VCaP (cell line): Measurements from ENCODE around the gene TLR1.
A peak's percentile ranks its signal among the peaks of the same experiment; 100 is the strongest.

Source experiments
- H3K27ac ChIP-seq: fragments of 450-650 bp; 2 replicates; pipeline ENCODE4 v1.5.1; 2017
- TF ChIP-seq, protein P1 (sequence below): fragments of 450-650 bp; conservative IDR thresholded peaks from 2 replicates; pipeline ENCODE4 v1.5.1; 2017; ENCODE audit warnings: mild to moderate bottlenecking, moderate library complexity

TLR1 gene, protein sequence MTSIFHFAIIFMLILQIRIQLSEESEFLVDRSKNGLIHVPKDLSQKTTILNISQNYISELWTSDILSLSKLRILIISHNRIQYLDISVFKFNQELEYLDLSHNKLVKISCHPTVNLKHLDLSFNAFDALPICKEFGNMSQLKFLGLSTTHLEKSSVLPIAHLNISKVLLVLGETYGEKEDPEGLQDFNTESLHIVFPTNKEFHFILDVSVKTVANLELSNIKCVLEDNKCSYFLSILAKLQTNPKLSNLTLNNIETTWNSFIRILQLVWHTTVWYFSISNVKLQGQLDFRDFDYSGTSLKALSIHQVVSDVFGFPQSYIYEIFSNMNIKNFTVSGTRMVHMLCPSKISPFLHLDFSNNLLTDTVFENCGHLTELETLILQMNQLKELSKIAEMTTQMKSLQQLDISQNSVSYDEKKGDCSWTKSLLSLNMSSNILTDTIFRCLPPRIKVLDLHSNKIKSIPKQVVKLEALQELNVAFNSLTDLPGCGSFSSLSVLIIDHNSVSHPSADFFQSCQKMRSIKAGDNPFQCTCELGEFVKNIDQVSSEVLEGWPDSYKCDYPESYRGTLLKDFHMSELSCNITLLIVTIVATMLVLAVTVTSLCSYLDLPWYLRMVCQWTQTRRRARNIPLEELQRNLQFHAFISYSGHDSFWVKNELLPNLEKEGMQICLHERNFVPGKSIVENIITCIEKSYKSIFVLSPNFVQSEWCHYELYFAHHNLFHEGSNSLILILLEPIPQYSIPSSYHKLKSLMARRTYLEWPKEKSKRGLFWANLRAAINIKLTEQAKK

DNA sequence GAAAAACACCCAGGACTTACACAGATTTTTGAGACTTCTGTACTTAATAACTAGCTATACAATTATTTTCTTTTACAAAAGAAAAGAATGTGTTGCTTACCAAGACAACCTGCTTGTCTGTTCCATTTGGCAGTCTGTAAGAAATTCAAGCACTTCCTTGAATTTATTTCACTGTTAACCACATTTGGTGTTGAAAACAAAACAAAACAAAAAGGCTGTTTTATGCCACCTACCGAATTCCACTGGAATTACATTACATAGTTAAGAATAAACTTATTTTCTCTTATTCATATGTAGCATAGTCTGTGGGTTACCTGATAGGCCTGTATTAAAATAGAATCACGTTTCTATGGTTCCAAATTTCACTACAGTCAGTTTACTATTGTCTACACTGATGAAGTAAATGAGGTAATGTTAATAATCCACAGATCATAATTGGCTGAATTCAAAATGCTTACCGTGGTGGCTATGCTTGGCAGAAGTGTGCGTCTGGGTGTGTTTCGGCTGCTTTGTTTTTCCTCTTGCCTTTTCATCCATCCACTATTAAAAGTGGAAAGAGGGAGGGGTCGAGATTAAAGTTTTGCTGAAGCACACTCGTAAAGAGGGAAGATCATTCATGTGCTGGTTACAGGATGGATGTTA, at the start of gene TLR1:
TSS of gene TLR1 (minus strand) at position 138 of the 642 bp plus-strand sequence. CDS start 5,960 bp downstream, outside the sequence.
- TF ChIP-seq, protein P1, sequence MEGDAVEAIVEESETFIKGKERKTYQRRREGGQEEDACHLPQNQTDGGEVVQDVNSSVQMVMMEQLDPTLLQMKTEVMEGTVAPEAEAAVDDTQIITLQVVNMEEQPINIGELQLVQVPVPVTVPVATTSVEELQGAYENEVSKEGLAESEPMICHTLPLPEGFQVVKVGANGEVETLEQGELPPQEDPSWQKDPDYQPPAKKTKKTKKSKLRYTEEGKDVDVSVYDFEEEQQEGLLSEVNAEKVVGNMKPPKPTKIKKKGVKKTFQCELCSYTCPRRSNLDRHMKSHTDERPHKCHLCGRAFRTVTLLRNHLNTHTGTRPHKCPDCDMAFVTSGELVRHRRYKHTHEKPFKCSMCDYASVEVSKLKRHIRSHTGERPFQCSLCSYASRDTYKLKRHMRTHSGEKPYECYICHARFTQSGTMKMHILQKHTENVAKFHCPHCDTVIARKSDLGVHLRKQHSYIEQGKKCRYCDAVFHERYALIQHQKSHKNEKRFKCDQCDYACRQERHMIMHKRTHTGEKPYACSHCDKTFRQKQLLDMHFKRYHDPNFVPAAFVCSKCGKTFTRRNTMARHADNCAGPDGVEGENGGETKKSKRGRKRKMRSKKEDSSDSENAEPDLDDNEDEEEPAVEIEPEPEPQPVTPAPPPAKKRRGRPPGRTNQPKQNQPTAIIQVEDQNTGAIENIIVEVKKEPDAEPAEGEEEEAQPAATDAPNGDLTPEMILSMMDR = peak; percentile 80
- H3K27ac ChIP-seq = peak within 1 kb of the TSS; percentile 37

DNA sequence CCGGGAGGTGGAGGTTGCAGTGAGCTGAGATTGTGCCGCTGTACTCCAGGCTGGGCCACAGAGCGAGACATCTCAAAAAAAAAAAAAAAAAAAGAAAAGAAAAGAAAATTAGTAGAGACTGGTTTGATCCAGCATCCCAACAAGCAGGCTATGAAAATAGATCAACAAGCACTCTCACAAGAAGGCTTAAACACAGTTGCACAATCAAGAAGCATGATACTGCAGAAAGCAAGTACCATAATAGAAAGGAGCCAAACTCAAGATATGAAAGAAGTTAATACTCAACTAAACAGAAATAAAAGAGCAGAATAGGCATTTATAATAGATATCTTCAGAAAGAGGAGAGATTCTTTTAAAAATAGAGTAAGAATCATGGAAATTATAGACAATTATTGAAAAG, 41.4 kb upstream of the TLR1 start:
- TF ChIP-seq, protein P1 = no peak
- no peak overlapping the region for H3K27ac ChIP-seq

DNA sequence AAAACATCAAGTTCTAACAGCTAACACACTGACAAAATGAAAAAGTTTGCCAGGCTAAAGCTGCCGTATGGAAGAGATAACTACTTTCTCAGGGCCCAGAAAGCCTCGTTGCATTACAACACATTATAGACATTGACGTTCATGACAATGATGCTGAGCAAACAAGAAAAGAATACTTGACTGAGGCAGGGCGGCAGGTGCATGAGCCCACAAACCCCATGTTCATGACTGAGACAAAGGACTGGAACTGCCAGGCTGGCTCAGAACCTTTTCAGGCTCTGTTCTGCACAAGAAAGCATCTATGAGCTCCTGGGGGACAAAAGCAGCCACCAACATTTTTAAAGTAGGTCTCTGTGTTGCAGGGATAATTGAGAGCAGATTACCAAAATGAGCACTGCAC, 38.4 kb upstream of the TLR1 start:
- no peak overlapping the region for H3K27ac ChIP-seq
- TF ChIP-seq, protein P1 = no peak

DNA sequence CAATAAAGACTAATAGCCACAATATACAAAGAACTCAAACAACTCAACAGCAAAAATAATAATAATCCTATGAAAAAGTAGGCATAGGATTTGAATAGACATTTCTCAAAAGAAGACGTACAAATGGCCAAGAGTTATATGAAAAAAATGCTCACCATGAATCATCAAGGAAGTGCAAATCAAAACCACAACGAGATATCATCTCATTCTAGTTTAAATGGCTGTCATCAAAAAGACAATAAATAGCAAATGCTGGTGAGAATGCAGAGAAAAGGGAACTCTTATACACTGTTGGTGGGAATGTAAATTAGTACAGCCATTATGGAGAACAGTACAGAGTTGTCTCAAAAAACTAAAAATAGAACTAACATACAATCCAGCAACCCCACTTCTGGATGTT, 33.3 kb upstream of the TLR1 start:
- H3K27ac ChIP-seq = no peak overlapping the region
- TF ChIP-seq, protein P1 = no peak

DNA sequence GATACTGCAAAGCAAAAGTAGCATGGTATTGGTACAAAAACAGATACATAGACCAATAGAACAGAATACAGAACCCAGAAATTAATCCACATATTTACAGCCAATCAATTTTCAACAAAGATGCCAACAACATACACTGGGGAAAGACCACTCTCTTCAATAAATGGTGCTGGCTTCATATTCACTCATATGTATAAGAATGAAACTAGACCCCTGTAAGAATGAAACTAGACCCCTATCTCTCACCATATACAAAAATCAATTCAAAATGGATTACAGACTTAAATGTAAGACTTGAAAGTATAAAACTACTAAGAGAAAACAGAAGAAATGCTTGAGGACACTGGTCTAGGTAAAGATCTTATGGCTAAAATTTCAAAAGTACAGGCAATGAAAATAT, 32.7 kb upstream of the TLR1 start:
- no peak overlapping the region for H3K27ac ChIP-seq
- TF ChIP-seq, protein P1 = no peak

DNA sequence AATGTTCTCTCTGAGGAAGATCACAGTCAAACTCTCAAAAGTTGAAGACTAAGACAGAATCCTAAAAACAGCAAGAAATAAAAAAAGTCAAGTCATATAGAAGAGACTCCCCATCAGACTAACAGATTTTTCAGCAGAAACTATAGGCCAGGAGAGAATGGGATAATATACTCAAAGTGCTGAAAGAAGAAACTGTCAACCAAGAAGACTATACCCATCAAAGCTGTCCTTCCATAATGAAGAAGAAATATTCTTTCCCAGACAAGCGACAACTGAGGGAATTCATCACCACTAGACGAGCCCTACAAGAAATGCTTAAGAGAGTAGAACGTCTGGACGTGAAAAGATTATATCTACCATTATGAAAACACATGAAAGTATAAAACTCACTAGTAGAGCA, 30.0 kb upstream of the TLR1 start:
- TF ChIP-seq, protein P1 = no peak

More for the DNA sequence above, 30.0 kb upstream of the TLR1 start:
- H3K27ac ChIP-seq = no peak overlapping the region
